D721Med (cell line): Measurements from ENCODE around the gene TMEM53.

Source experiments
- DNase-seq: peaks from one replicate; pipeline ENCODE4 v3.0.0; 2011; ENCODE audit warnings: low spot score; ENCODE audit not compliant: insufficient read length
- FAIRE-seq: peaks from 2 replicates; lab custom pipeline; 2011; peaks lifted over from hg19 to GRCh38; lab: Jason Lieb, UNC
- CTCF ChIP-seq: IDR thresholded peaks from 2 replicates; pipeline ENCODE4 v1.5.1; 2012; ENCODE audit warnings: mild to moderate bottlenecking, control low read depth; ENCODE audit not compliant: insufficient read depth; ENCODE audit errors: missing control alignments

The TMEM53 gene

GRCh38 chr1:44635439-44635838, 38.8 kb downstream of the TMEM53 start:
- DNase-seq (no peak), FAIRE-seq (no peak)
- no peak for TF ChIP-seq CTCF

- no peak for TF ChIP-seq CTCF
- no peak for FAIRE-seq
- no peak for DNase-seq
Measured at GRCh38 chr1:44634606-44635189, 39.6 kb downstream of the TMEM53 start.

- DNase-seq (no peak), FAIRE-seq (no peak)
- TF ChIP-seq CTCF: no peak
Measured at GRCh38 chr1:44632598-44632997, 41.7 kb downstream of the TMEM53 start.

- no peak for FAIRE-seq
- DNase-seq: peak; percentile 84
Measured at GRCh38 chr1:44631647-44632539, 42.4 kb downstream of the TMEM53 start.

GRCh38 chr1:44631333-44631646, 43.0 kb downstream of the TMEM53 start:
- no peak for DNase-seq
- no peak for FAIRE-seq
- no peak for TF ChIP-seq CTCF

More at GRCh38 chr1:44631647-44632539, 42.4 kb downstream of the TMEM53 start:
- no peak for TF ChIP-seq CTCF

GRCh38 chr1:44630116-44630515, 44.2 kb downstream of the TMEM53 start:
- DNase-seq: no peak
- FAIRE-seq: no peak
- no peak for TF ChIP-seq CTCF
